IMR-90 (cell line): Measurements from ENCODE around the gene TBC1D1. TPM values are rescaled to one million over a fixed set of nuclear protein-coding genes. Genes with fewer than 3 reads are reported as not detected.

ENCODE experiments used
- ATAC-seq: fragments of 200-7000 bp; cut with Tn5 transposase; 2 replicates; pipeline ENCODE4 v1.9.1; 2020; ENCODE audit warnings: low read depth, mild to moderate bottlenecking, moderate library complexity
- BruUV-seq: library from RNA; stranded (reverse); fragments of 400-500 nt; replicated peaks from 2 replicates; lab custom pipeline; 2021; lab: Mats Ljungman, UMichigan
- CTCF ChIA-PET: fragments of 300-600 bp; formaldehyde crosslinking; extraction: SDS; loops from one replicate; lab custom pipeline; 2021; ENCODE audit warnings: antibody characterized with exemption; lab: Yijun Ruan, JAX
- POLR2A ChIA-PET: fragments of 300-600 bp; sonication (Branson Sonifier 250); formaldehyde crosslinking; loops from one replicate; lab custom pipeline; 2022; ENCODE audit warnings: antibody characterized with exemption; ENCODE audit not compliant: unreplicated experiment; lab: Charles Lee
- DNase-seq: peaks from one replicate; pipeline ENCODE4 v3.0.0; 2013
- H2AFZ ChIP-seq: replicated peaks from 2 replicates; pipeline ENCODE3; 2013; ENCODE audit warnings: low read length, mild to moderate bottlenecking; ENCODE audit not compliant: poor library complexity
- H2AK5ac ChIP-seq: 2 replicates; pipeline ENCODE4 v1.6.1; 2013; ENCODE audit warnings: low read depth, low read length, inconsistent platforms
- H2AK9ac ChIP-seq: replicated peaks from 2 replicates; pipeline ENCODE3; 2013; ENCODE audit warnings: mild to moderate bottlenecking, low read depth, low read length, moderate library complexity; ENCODE audit not compliant: poor library complexity
- H2BK120ac ChIP-seq: 2 replicates; pipeline ENCODE4 v1.6.1; 2013; ENCODE audit warnings: low read depth, low read length, inconsistent platforms
- H2BK15ac ChIP-seq: 3 replicates; pipeline ENCODE4 v1.6.1; 2013; ENCODE audit warnings: low read depth, low read length, inconsistent platforms
- H2BK20ac ChIP-seq: 2 replicates; pipeline ENCODE4 v1.6.1; 2013; ENCODE audit warnings: low read depth, mild to moderate bottlenecking, inconsistent platforms, low read length, moderate library complexity
- H2BK5ac ChIP-seq: 2 replicates; pipeline ENCODE4 v1.6.1; 2013; ENCODE audit warnings: mild to moderate bottlenecking, low read depth, low read length, inconsistent platforms; ENCODE audit not compliant: poor library complexity, severe bottlenecking
- H3K14ac ChIP-seq: replicated peaks from 2 replicates; pipeline ENCODE4 v1.6.1; 2013; ENCODE audit warnings: low read depth, low read length, inconsistent platforms
- H3K18ac ChIP-seq: 2 replicates; pipeline ENCODE4 v1.6.1; 2013; ENCODE audit warnings: low read depth, low read length, control low read depth
- H3K23ac ChIP-seq: 2 replicates; pipeline ENCODE4 v1.6.1; 2013; ENCODE audit warnings: low read depth, low read length, inconsistent platforms
- H3K27ac ChIP-seq: 2 replicates; pipeline ENCODE4 v1.5.1; 2013; ENCODE audit warnings: mild to moderate bottlenecking, control low read depth, low read length; ENCODE audit not compliant: insufficient read depth
- H3K27me3 ChIP-seq: 2 replicates; pipeline ENCODE4 v1.6.1; 2013; ENCODE audit warnings: low read length; ENCODE audit not compliant: control insufficient read depth, insufficient read depth
- H3K36me3 ChIP-seq: 2 replicates; pipeline ENCODE4 v1.6.1; 2013; ENCODE audit warnings: low read length, mixed read lengths; ENCODE audit not compliant: control insufficient read depth, insufficient read depth
- H3K4ac ChIP-seq: 2 replicates; pipeline ENCODE4 v1.6.1; 2013; ENCODE audit warnings: low read depth, low read length, inconsistent platforms
- H3K4me1 ChIP-seq: 2 replicates; pipeline ENCODE4 v1.6.1; 2013; ENCODE audit warnings: low read length, mixed read lengths; ENCODE audit not compliant: control insufficient read depth, insufficient read depth
- H3K4me2 ChIP-seq: 2 replicates; pipeline ENCODE4 v1.6.1; 2013; ENCODE audit warnings: low read depth, mild to moderate bottlenecking, control low read depth, low read length, moderate library complexity
- H3K4me3 ChIP-seq: 2 replicates; pipeline ENCODE4 v1.5.1; 2013; ENCODE audit warnings: low read depth, mild to moderate bottlenecking, control low read depth, low read length, moderate library complexity; ENCODE audit not compliant: insufficient read depth
- H3K56ac ChIP-seq: 2 replicates; pipeline ENCODE4 v1.6.1; 2013; ENCODE audit warnings: low read length, inconsistent platforms; ENCODE audit not compliant: insufficient read depth; ENCODE audit errors: extremely low read depth
- H3K79me1 ChIP-seq, 2 experiments: 2 replicates each; pipeline ENCODE4 v1.6.1; 2013; ENCODE audit warnings: low read length in 2 of 2, inconsistent platforms in 1 of 2, low read depth in 1 of 2
- H3K9ac ChIP-seq: 2 replicates; pipeline ENCODE4 v1.6.1; 2013; ENCODE audit warnings: low read depth, low read length, control low read depth
- H3K9me1 ChIP-seq: 2 replicates; pipeline ENCODE4 v1.6.1; 2013; ENCODE audit warnings: low read length, inconsistent platforms; ENCODE audit not compliant: insufficient read depth
- H3K9me3 ChIP-seq: 2 replicates; pipeline ENCODE4 v1.6.1; 2013; ENCODE audit warnings: low read length; ENCODE audit not compliant: control insufficient read depth, insufficient read depth
- H4K20me1 ChIP-seq: 2 replicates; pipeline ENCODE4 v1.6.1; 2013; ENCODE audit warnings: low read length, inconsistent platforms; ENCODE audit not compliant: insufficient read depth
- H4K5ac ChIP-seq: 2 replicates; pipeline ENCODE4 v1.6.1; 2013; ENCODE audit warnings: mild to moderate bottlenecking, low read depth, low read length, control low read depth
- H4K8ac ChIP-seq, 2 experiments: 2 replicates each; pipeline ENCODE4 v1.6.1; 2013; ENCODE audit warnings: low read depth in 2 of 2, low read length in 2 of 2, control low read depth in 1 of 2, inconsistent platforms in 1 of 2
- H4K91ac ChIP-seq: 2 replicates; pipeline ENCODE4 v1.6.1; 2013; ENCODE audit warnings: low read depth, low read length, inconsistent platforms; ENCODE audit not compliant: insufficient read depth
- BHLHE40 ChIP-seq: fragments of 150-350 bp; IDR thresholded peaks from 2 replicates; pipeline ENCODE4 v1.6.1; 2016; ENCODE audit warnings: mild to moderate bottlenecking, low read depth, low read length
- CEBPB ChIP-seq: IDR thresholded peaks from 2 replicates; pipeline ENCODE4 v1.6.1; 2012; ENCODE audit warnings: low read depth, low read length, improper control_type of control experiment
- CHD1 ChIP-seq: IDR thresholded peaks from 2 replicates; pipeline ENCODE4 v1.6.1; 2012; ENCODE audit warnings: low read depth, low read length, improper control_type of control experiment
- FOS ChIP-seq: fragments of 150-350 bp; IDR thresholded peaks from 2 replicates; pipeline ENCODE4 v1.6.1; 2016; ENCODE audit warnings: low read depth, low read length
- MAFK ChIP-seq: IDR thresholded peaks from 2 replicates; pipeline ENCODE4 v1.6.1; 2012; ENCODE audit warnings: low read depth, low read length, improper control_type of control experiment
- MAZ ChIP-seq: IDR thresholded peaks from 2 replicates; pipeline ENCODE4 v1.6.1; 2012; ENCODE audit warnings: low read depth, mild to moderate bottlenecking, low read length, improper control_type of control experiment, moderate library complexity, borderline replicate concordance
- MXI1 ChIP-seq: IDR thresholded peaks from 2 replicates; pipeline ENCODE4 v1.6.1; 2012; ENCODE audit warnings: low read depth, mild to moderate bottlenecking, low read length, moderate library complexity, borderline replicate concordance
- NFE2L2 ChIP-seq: fragments of 150-350 bp; IDR thresholded peaks from 2 replicates; pipeline ENCODE4 v1.6.1; 2016; ENCODE audit warnings: low read depth, mild to moderate bottlenecking, low read length
- POLR2A ChIP-seq: IDR thresholded peaks from 2 replicates; pipeline ENCODE4 v1.6.1; 2012; ENCODE audit warnings: mild to moderate bottlenecking, low read depth, low read length
- RAD21 ChIP-seq: IDR thresholded peaks from 2 replicates; pipeline ENCODE4 v1.6.1; 2012; ENCODE audit warnings: low read length, improper control_type of control experiment
- RCOR1 ChIP-seq: IDR thresholded peaks from 2 replicates; pipeline ENCODE4 v1.6.1; 2012; ENCODE audit warnings: mild to moderate bottlenecking, low read length, improper control_type of control experiment; ENCODE audit not compliant: insufficient replicate concordance
- RFX5 ChIP-seq: IDR thresholded peaks from 2 replicates; pipeline ENCODE4 v1.8.0; 2012; ENCODE audit warnings: low read depth, mild to moderate bottlenecking, low read length, moderate library complexity
- SMC3 ChIP-seq: fragments of 150-350 bp; IDR thresholded peaks from 2 replicates; pipeline ENCODE4 v1.6.1; 2016; ENCODE audit warnings: low read depth, mild to moderate bottlenecking, antibody characterized with exemption, low read length, moderate library complexity
- WGBS, 2 experiments: methylation state at CpG; one replicate each; pipeline versions ENCODE4 v1.1.5 to v1.1.7; 2013; ENCODE audit warnings: missing lambda C conversion rate in 2 of 2; ENCODE audit not compliant: insufficient read length in 1 of 2; ENCODE audit errors: extremely low coverage in 2 of 2; 5-methylcytosine and 5-hydroxymethylcytosine counted together
- dilution Hi-C: fragments of 300-500 bp; cut with HindIII; formaldehyde crosslinking; loops from one replicate; pipeline ENCODE4 v1.14.3; 2018; ENCODE audit warnings: low sequenced_read_pairs; ENCODE audit not compliant: unreplicated experiment
- in situ Hi-C: fragments of 300-500 bp; cut with MboI; formaldehyde crosslinking; loops from 3 replicates; pipeline ENCODE4 v1.14.3; 2019; ENCODE audit warnings: low sequenced_read_pairs, inconsistent platforms, mixed read lengths
- intact Hi-C: fragments of 100-400 bp; cut with micrococcal nuclease; formaldehyde crosslinking; loops from 2 replicates; pipeline ENCODE4 v1.10.0; 2022
- polyA plus RNA-seq, 3 experiments: library from polyadenylated mRNA; depleted of rRNA; stranded (reverse); fragments of >200 nt; gene quantifications; 2 replicates each; pipeline ENCODE4 v1.2.3, GENCODE V29; 2012; ENCODE audit warnings: low replicate concordance in 1 of 3
- total RNA-seq: library from RNA; depleted of rRNA; stranded (reverse); fragments of >200 nt; gene quantifications from 2 replicates; pipeline ENCODE4 v1.2.3, GENCODE V29; 2012
- TF ChIP-seq, protein P1 (sequence below): fragments of 150-350 bp; IDR thresholded peaks from 2 replicates; pipeline ENCODE4 v1.6.1; 2017; ENCODE audit warnings: mild to moderate bottlenecking, antibody characterized with exemption, low read length, low read depth
- TF ChIP-seq, protein P2 (sequence below): conservative IDR thresholded peaks from 2 replicates; pipeline ENCODE4 v1.5.1; 2012; ENCODE audit warnings: mild to moderate bottlenecking, low read depth, low read length, improper control_type of control experiment
- TF ChIP-seq, protein P3 (sequence below): fragments of 150-350 bp; IDR thresholded peaks from 2 replicates; pipeline ENCODE4 v1.6.1; 2016; ENCODE audit warnings: low read depth, mild to moderate bottlenecking, low read length, moderate library complexity, borderline replicate concordance

The TBC1D1 gene
- total and polyA plus RNA-seq, 2 of the 4 experiments (the other 2 are of a cell fraction), result 42.4 to 104 TPM

DNA sequence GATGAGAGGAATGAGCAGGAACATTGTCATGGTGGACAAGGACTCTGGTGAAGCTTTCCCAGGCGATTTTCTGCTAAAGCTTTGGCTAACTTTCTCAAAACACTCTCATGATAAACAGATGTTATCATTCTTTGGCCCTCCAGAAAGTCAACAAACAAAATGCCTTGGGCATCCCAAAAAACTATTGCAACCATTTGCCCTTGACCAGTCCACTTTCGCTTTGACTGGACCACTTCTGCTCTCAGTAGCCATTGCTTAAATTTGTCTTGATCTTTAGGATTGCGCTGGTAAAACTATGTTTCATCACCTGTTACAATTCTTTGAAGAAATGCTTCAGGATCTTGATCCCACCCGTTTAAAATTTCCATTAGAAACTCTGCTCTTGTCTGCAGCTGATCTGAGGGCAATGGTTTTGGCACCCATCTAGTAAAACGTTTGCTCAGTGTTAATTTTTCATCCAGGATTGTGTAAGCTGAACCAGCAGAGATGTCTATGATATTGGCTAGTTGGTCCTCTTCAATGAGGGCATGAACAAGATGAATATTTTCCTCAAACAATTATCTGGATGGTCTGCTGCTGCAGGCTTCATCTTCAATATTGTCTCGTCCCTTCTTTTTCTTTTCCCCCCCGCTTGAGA, 14.8 kb downstream of the TBC1D1 start:
- ATAC-seq (no peak), DNase-seq (no peak)
- no peaks in the 10 kb centered on the region for H3K79me1 ChIP-seq
- POLR2A ChIA-PET, result no interaction called here
- in situ Hi-C loops (no loop called here), intact Hi-C loops (no loop called here), dilution Hi-C loops (no loop called here)
- 83% methylated on average over 4 of the region's 7 CpGs; no CpG with 5 or more reads in 1 of the 2 experiments for WGBS, 2 experiments
- H3K27ac ChIP-seq, result no peak overlapping the region
- H3K9me3 ChIP-seq, result no peaks in the 10 kb centered on the region
- BruUV-seq, result no TSS peak
- H2BK5ac ChIP-seq, result no peak overlapping the region
- H2BK20ac ChIP-seq, result no peak overlapping the region
- H3K9me1 ChIP-seq, result no peaks in the 10 kb centered on the region
- H3K4me1 ChIP-seq, result no peaks in the 10 kb centered on the region
- H3K4ac ChIP-seq, result no peak overlapping the region
- no peak overlapping the region for H2BK120ac ChIP-seq
- H3K4me3 ChIP-seq, result no peak overlapping the region
- H3K14ac ChIP-seq, result no peak overlapping the region
- no peak overlapping the region for H4K8ac ChIP-seq
- no peak overlapping the region for H4K91ac ChIP-seq
- H2AFZ ChIP-seq, result no peak overlapping the region
- no peak overlapping the region for H2BK15ac ChIP-seq
- no peak for TF ChIP-seq MAFK
- no peak for TF ChIP-seq CEBPB
- TF ChIP-seq, protein P1, sequence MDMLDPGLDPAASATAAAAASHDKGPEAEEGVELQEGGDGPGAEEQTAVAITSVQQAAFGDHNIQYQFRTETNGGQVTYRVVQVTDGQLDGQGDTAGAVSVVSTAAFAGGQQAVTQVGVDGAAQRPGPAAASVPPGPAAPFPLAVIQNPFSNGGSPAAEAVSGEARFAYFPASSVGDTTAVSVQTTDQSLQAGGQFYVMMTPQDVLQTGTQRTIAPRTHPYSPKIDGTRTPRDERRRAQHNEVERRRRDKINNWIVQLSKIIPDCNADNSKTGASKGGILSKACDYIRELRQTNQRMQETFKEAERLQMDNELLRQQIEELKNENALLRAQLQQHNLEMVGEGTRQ, result no peak
- TF ChIP-seq, protein P2, sequence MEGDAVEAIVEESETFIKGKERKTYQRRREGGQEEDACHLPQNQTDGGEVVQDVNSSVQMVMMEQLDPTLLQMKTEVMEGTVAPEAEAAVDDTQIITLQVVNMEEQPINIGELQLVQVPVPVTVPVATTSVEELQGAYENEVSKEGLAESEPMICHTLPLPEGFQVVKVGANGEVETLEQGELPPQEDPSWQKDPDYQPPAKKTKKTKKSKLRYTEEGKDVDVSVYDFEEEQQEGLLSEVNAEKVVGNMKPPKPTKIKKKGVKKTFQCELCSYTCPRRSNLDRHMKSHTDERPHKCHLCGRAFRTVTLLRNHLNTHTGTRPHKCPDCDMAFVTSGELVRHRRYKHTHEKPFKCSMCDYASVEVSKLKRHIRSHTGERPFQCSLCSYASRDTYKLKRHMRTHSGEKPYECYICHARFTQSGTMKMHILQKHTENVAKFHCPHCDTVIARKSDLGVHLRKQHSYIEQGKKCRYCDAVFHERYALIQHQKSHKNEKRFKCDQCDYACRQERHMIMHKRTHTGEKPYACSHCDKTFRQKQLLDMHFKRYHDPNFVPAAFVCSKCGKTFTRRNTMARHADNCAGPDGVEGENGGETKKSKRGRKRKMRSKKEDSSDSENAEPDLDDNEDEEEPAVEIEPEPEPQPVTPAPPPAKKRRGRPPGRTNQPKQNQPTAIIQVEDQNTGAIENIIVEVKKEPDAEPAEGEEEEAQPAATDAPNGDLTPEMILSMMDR, result no peak
- TF ChIP-seq MAZ, result no peak
- no peak for TF ChIP-seq FOS
- TF ChIP-seq RAD21, result no peak
- TF ChIP-seq, protein P3, sequence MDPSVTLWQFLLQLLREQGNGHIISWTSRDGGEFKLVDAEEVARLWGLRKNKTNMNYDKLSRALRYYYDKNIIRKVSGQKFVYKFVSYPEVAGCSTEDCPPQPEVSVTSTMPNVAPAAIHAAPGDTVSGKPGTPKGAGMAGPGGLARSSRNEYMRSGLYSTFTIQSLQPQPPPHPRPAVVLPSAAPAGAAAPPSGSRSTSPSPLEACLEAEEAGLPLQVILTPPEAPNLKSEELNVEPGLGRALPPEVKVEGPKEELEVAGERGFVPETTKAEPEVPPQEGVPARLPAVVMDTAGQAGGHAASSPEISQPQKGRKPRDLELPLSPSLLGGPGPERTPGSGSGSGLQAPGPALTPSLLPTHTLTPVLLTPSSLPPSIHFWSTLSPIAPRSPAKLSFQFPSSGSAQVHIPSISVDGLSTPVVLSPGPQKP, result no peak
- TF ChIP-seq SMC3, result no peak
- TF ChIP-seq POLR2A, result no peak
- TF ChIP-seq BHLHE40, result no peak
- TF ChIP-seq NFE2L2, result no peak
- TF ChIP-seq RFX5, result no peak
- TF ChIP-seq RCOR1, result no peak
- TF ChIP-seq CHD1, result no peak
- no peak for TF ChIP-seq MXI1
- CTCF ChIA-PET, result no interaction called here
- no peak overlapping the region for H4K5ac ChIP-seq
- H3K18ac ChIP-seq, result no peak overlapping the region
- no peaks in the 10 kb centered on the region for H4K20me1 ChIP-seq
- H3K36me3 ChIP-seq, result no peaks in the 10 kb centered on the region
- H2AK9ac ChIP-seq, result no peak overlapping the region
- H2AK5ac ChIP-seq, result no peak overlapping the region
- no peak overlapping the region for H3K56ac ChIP-seq
- H3K9ac ChIP-seq, result no peak overlapping the region
- no peak overlapping the region for H3K23ac ChIP-seq
- H3K4me2 ChIP-seq, result no peak overlapping the region
- H3K27me3 ChIP-seq, result peaks cover 29% of the 10 kb centered on the region
